HepG2 (cell line): ENCODE data around the gene ARHGAP4. TPM values are rescaled to one million over a fixed set of nuclear protein-coding genes. Genes with fewer than 3 reads are reported as not detected.

ENCODE experiments used
- ATAC-seq: fragments of 200-7000 bp; cut with Tn5 transposase; 3 replicates; pipeline ENCODE4 v1.9.1; 2020; ENCODE audit warnings: mild to moderate bottlenecking, moderate library complexity
- BruUV-seq: library from RNA; stranded (reverse); fragments of 400-500 nt; replicated peaks from 2 replicates; lab custom pipeline; 2021; lab: Mats Ljungman, UMichigan
- CTCF ChIA-PET: fragments of 300-600 bp; formaldehyde crosslinking; extraction: SDS; loops from one replicate; lab custom pipeline; 2021; ENCODE audit warnings: low total read pairs, inconsistent platforms, low intra/inter-chr PET ratio; lab: Yijun Ruan, JAX
- POLR2A ChIA-PET: fragments of 350-600 bp; sonication (Branson Sonifier 250); formaldehyde crosslinking; loops from one replicate; lab custom pipeline; 2020; ENCODE audit warnings: antibody characterized with exemption, inconsistent platforms; lab: Yijun Ruan, JAX
- DNase-seq: peaks from one replicate; pipeline ENCODE4 v3.0.0-alpha.2; 2015; ENCODE audit warnings: low spot score
- FAIRE-seq: peaks from 3 replicates; lab custom pipeline; 2011; peaks lifted over from hg19 to GRCh38; lab: Jason Lieb, UNC
- H2AFZ ChIP-seq: one replicate; pipeline ENCODE4 v1.6.1; 2011; ENCODE audit warnings: low read length, inconsistent platforms
- H3K27ac ChIP-seq: fragments of 300-600 bp; 3 replicates; pipeline ENCODE4 v1.8.0; 2011; ENCODE audit warnings: mixed run types, mild to moderate bottlenecking, mixed read lengths, low read length, inconsistent platforms; ENCODE audit not compliant: insufficient read depth; ENCODE audit errors: extremely low read length
- H3K27me3 ChIP-seq, 2 experiments: fragments of 200-600 bp in 1 of 2; 2 replicates in 1 of 2; 3 replicates in 1 of 2; pipeline versions ENCODE4 v1.6.0 to v1.8.0; 2011; ENCODE audit warnings: low read length in 2 of 2, mild to moderate bottlenecking in 2 of 2, moderate library complexity in 2 of 2, inconsistent platforms in 1 of 2; ENCODE audit not compliant: insufficient read depth in 2 of 2, control insufficient read depth in 1 of 2
- H3K36me3 ChIP-seq, 2 experiments: fragments of 200-600 bp in 1 of 2; replicated peaks in 1 of 2; 2 replicates in 1 of 2; 3 replicates in 1 of 2; pipeline versions ENCODE4 v1.5.1 to v1.8.0; 2011; ENCODE audit warnings: low read length in 2 of 2, inconsistent platforms in 1 of 2; ENCODE audit not compliant: insufficient read depth in 2 of 2, control insufficient read depth in 1 of 2
- H3K4me1 ChIP-seq: 2 replicates; pipeline ENCODE4 v1.5.1; 2012; ENCODE audit warnings: low read length, inconsistent platforms; ENCODE audit not compliant: insufficient read depth
- H3K4me2 ChIP-seq: 2 replicates; pipeline ENCODE4 v1.6.0; 2011; ENCODE audit warnings: low read depth, low read length, inconsistent platforms
- H3K4me3 ChIP-seq, 3 experiments: fragments of 200-600 bp in 1 of 3; sonication (generic), shearing (Covaris generic) in 1 of 3; replicated peaks in 1 of 3; 2 replicates each; pipeline ENCODE4 v1.5.1; 2011 to 2016; ENCODE audit warnings: low read length in 3 of 3, inconsistent platforms in 2 of 3, low read depth in 2 of 3, mild to moderate bottlenecking in 2 of 3, control low read depth in 1 of 3, mixed read lengths in 1 of 3; ENCODE audit not compliant: insufficient read depth in 1 of 3
- H3K79me2 ChIP-seq: one replicate; pipeline ENCODE4 v1.6.1; 2011; ENCODE audit warnings: low read length, inconsistent platforms; ENCODE audit not compliant: insufficient read depth
- H3K9ac ChIP-seq: 2 replicates; pipeline ENCODE4 v1.6.0; 2011; ENCODE audit warnings: mild to moderate bottlenecking, low read depth, low read length, inconsistent platforms; ENCODE audit not compliant: insufficient read depth
- H3K9me3 ChIP-seq: 2 replicates; pipeline ENCODE4 v1.5.1; 2012; ENCODE audit warnings: mild to moderate bottlenecking, low read length
- H4K20me1 ChIP-seq: 2 replicates; pipeline ENCODE4 v1.6.0; 2011; ENCODE audit warnings: inconsistent platforms, mild to moderate bottlenecking, low read length, moderate library complexity; ENCODE audit not compliant: insufficient read depth
- MTF1 ChIP-seq: sonication (generic); formaldehyde crosslinking; IDR thresholded peaks from 2 replicates; pipeline ENCODE4 v1.5.0; 2020; ENCODE audit warnings: missing genetic modification reagents
- RXRA ChIP-seq: sonication (generic); formaldehyde crosslinking; IDR thresholded peaks from 2 replicates; pipeline ENCODE4 v1.5.1; 2020; ENCODE audit warnings: missing genetic modification reagents
- SP2 ChIP-seq: sonication (generic); formaldehyde crosslinking; IDR thresholded peaks from 2 replicates; pipeline ENCODE4 v1.5.1; 2020; ENCODE audit warnings: mild to moderate bottlenecking, missing genetic modification reagents
- TBX3 ChIP-seq: fragments of 450-650 bp; IDR thresholded peaks from 2 replicates; pipeline ENCODE4 v1.6.1; 2017; ENCODE audit warnings: antibody characterized with exemption, mild to moderate bottlenecking, inconsistent platforms, borderline replicate concordance
- ZBTB7A ChIP-seq: sonication (generic); formaldehyde crosslinking; IDR thresholded peaks from 2 replicates; pipeline ENCODE4 v1.8.0; 2022; ENCODE audit warnings: mild to moderate bottlenecking, missing genetic modification reagents
- ZNF33A ChIP-seq: sonication (generic); formaldehyde crosslinking; IDR thresholded peaks from 2 replicates; pipeline ENCODE4 v1.5.1; 2020; ENCODE audit warnings: missing genetic modification reagents, mild to moderate bottlenecking, moderate library complexity, borderline replicate concordance
- WGBS: methylation state at CpG from one replicate; pipeline ENCODE4 v1.1.6; 2017; ENCODE audit warnings: low lambda C conversion rate; 5-methylcytosine and 5-hydroxymethylcytosine counted together
- in situ Hi-C: cut with HindIII; loops from 2 replicates; pipeline ENCODE4 v1.10.0; 2017; ENCODE audit warnings: low pct_unique_long_range_greater_than_20kb; ENCODE audit not compliant: extremely low pct_ligation_motif_present
- intact Hi-C: fragments of 100-400 bp; cut with micrococcal nuclease; formaldehyde crosslinking; loops from one replicate; pipeline ENCODE4 v1.10.0; 2022; ENCODE audit not compliant: unreplicated experiment
- polyA plus RNA-seq, 8 experiments: library from polyadenylated mRNA; depleted of rRNA in 3 of 8; stranded (reverse) in 7 of 8; unstranded in 1 of 8; fragments of >200 nt; fragmentation: Illumina TruSeq in 4 of 8; extraction: Trizol in 4 of 8; gene quantifications; 2 replicates each; pipeline versions ENCODE4 v1.2.1 to v1.2.3, GENCODE V29; 2011 to 2016; ENCODE audit warnings: low read depth in 4 of 8, missing spikeins in 1 of 8, mixed read lengths in 1 of 8; ENCODE audit not compliant: insufficient read depth in 1 of 8
- total RNA-seq, 5 experiments: library from RNA; depleted of rRNA; stranded (reverse); fragments of >200 nt; fragmentation: Illumina TruSeq; extraction: Trizol; gene quantifications; 2 replicates each; pipeline ENCODE4 v1.2.3, GENCODE V29; 2016; ENCODE audit warnings: low read depth in 1 of 5
- TF ChIP-seq, protein P1 (sequence below), 2 experiments: IDR thresholded peaks; 2 replicates each; pipeline ENCODE4 v1.6.1; 2011 to 2012; ENCODE audit warnings: low read length in 2 of 2, borderline replicate concordance in 1 of 2, low read depth in 1 of 2, mild to moderate bottlenecking in 1 of 2, moderate library complexity in 1 of 2
- TF ChIP-seq, protein P2 (sequence below): sonication (generic); formaldehyde crosslinking; conservative IDR thresholded peaks from 2 replicates; pipeline ENCODE4 v1.4.0; 2020; ENCODE audit warnings: missing genetic modification reagents
- TF ChIP-seq, protein P3 (sequence below): IDR thresholded peaks from 2 replicates; pipeline ENCODE4 v1.6.1; 2016; ENCODE audit warnings: low read depth, borderline replicate concordance
- TF ChIP-seq, protein P4 (sequence below), 2 experiments: fragments of 450-650 bp in 1 of 2; sonication (generic) in 1 of 2; formaldehyde crosslinking; IDR thresholded peaks; 2 replicates each; pipeline versions ENCODE4 v1.5.0 to v1.8.0; 2020 to 2022; ENCODE audit warnings: mild to moderate bottlenecking in 1 of 2, missing genetic modification reagents in 1 of 2
- TF ChIP-seq, protein P5 (sequence below): sonication (generic); formaldehyde crosslinking; conservative IDR thresholded peaks from 2 replicates; pipeline ENCODE4 v1.4.0; 2020; ENCODE audit warnings: mild to moderate bottlenecking, missing genetic modification reagents, moderate library complexity

Gene ARHGAP4
- total and polyA plus RNA-seq, 2 of the 13 experiments (the other 11 are each of a cell fraction or from before 2014, with no cell fraction given), result 0.57 to 0.64 TPM

DNA sequence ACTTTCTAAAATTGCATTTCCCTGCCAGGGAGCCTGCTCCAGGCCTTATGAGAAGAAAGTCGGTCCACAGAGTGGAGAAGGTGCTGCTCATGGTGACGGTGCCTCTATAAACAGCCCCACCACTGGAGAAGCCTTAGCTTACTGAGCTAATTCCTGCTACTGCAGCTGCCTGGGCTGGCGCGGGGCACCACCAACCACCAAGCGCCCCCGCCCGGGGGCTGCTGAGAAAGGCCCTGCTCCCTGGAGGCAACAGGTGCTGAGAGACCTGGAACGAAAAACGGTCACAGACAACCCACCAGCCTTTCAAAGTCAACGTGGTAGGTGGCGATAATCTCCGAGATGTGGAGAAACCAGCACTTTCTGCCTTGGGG lies 42.7 kb upstream of the ARHGAP4 start:
- Histone ChIP-seq H3K4me3 (peak overlapping the region in 2 of 3 experiments; percentile 89 to 90; a peak in 5 of 6 replicates), H4K20me1 (peaks cover 45% of the 10 kb centered on the region), H3K27ac (no peak overlapping the region), H2AFZ (no peak overlapping the region), H3K9me3 (no peaks in the 10 kb centered on the region), H3K79me2 (peaks cover 70% of the 10 kb centered on the region), H3K4me1 (peaks cover 42% of the 10 kb centered on the region), H3K36me3 (peaks cover 3 to 25% of the 10 kb centered on the region in 2 experiments; a peak in 4 of 5 replicates), H3K4me2 (peak overlapping the region; percentile 88), H3K27me3 (no peaks in the 10 kb centered on the region; a peak in 1 of 5 replicates), H3K9ac (0 out of 2 replicates have a peak overlapping the region, but pooled peaks have one; percentile 67)
- intact Hi-C loops (no loop called here), in situ Hi-C loops (no loop called here)
- CTCF ChIA-PET, result no interaction called here
- no TSS peak for BruUV-seq
- no peak for DNase-seq
- no CpG with 5 or more reads among the region's 12 CpGs for WGBS
- no peak for ATAC-seq
- FAIRE-seq, result no peak
- POLR2A ChIA-PET, result interaction anchor here (1.5 to 3.1 kb wide), 3 partner anchors 22 to 44 kb away, joined by 4 to 14 read pairs (median 5); no protein-coding TSS in a partner anchor
- TF ChIP-seq, protein P1, sequence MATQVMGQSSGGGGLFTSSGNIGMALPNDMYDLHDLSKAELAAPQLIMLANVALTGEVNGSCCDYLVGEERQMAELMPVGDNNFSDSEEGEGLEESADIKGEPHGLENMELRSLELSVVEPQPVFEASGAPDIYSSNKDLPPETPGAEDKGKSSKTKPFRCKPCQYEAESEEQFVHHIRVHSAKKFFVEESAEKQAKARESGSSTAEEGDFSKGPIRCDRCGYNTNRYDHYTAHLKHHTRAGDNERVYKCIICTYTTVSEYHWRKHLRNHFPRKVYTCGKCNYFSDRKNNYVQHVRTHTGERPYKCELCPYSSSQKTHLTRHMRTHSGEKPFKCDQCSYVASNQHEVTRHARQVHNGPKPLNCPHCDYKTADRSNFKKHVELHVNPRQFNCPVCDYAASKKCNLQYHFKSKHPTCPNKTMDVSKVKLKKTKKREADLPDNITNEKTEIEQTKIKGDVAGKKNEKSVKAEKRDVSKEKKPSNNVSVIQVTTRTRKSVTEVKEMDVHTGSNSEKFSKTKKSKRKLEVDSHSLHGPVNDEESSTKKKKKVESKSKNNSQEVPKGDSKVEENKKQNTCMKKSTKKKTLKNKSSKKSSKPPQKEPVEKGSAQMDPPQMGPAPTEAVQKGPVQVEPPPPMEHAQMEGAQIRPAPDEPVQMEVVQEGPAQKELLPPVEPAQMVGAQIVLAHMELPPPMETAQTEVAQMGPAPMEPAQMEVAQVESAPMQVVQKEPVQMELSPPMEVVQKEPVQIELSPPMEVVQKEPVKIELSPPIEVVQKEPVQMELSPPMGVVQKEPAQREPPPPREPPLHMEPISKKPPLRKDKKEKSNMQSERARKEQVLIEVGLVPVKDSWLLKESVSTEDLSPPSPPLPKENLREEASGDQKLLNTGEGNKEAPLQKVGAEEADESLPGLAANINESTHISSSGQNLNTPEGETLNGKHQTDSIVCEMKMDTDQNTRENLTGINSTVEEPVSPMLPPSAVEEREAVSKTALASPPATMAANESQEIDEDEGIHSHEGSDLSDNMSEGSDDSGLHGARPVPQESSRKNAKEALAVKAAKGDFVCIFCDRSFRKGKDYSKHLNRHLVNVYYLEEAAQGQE (IDR thresholded peaks at IDR 0.05; ENCODE audit: borderline replicate concordance in 1 of 2, low read depth in 1 of 2, low read length in 2 of 2), result no peak
- TF ChIP-seq TBX3 (no peak), ZNF33A (CRISPR knock-in tag) (no peak), ZBTB7A (no peak), RXRA (CRISPR knock-in tag) (no peak), SP2 (CRISPR knock-in tag) (no peak), MTF1 (CRISPR knock-in tag) (no peak)
- TF ChIP-seq, protein P2, sequence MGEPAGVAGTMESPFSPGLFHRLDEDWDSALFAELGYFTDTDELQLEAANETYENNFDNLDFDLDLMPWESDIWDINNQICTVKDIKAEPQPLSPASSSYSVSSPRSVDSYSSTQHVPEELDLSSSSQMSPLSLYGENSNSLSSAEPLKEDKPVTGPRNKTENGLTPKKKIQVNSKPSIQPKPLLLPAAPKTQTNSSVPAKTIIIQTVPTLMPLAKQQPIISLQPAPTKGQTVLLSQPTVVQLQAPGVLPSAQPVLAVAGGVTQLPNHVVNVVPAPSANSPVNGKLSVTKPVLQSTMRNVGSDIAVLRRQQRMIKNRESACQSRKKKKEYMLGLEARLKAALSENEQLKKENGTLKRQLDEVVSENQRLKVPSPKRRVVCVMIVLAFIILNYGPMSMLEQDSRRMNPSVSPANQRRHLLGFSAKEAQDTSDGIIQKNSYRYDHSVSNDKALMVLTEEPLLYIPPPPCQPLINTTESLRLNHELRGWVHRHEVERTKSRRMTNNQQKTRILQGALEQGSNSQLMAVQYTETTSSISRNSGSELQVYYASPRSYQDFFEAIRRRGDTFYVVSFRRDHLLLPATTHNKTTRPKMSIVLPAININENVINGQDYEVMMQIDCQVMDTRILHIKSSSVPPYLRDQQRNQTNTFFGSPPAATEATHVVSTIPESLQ (CRISPR knock-in tag), result no peak
- TF ChIP-seq, protein P3, sequence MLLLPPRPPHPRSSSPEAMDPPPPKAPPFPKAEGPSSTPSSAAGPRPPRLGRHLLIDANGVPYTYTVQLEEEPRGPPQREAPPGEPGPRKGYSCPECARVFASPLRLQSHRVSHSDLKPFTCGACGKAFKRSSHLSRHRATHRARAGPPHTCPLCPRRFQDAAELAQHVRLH (CRISPR knock-in tag), result no peak
- TF ChIP-seq, protein P4, sequence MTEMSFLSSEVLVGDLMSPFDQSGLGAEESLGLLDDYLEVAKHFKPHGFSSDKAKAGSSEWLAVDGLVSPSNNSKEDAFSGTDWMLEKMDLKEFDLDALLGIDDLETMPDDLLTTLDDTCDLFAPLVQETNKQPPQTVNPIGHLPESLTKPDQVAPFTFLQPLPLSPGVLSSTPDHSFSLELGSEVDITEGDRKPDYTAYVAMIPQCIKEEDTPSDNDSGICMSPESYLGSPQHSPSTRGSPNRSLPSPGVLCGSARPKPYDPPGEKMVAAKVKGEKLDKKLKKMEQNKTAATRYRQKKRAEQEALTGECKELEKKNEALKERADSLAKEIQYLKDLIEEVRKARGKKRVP (CRISPR knock-in tag; IDR thresholded peaks at IDR 0.05), result no peak
- TF ChIP-seq, protein P5, sequence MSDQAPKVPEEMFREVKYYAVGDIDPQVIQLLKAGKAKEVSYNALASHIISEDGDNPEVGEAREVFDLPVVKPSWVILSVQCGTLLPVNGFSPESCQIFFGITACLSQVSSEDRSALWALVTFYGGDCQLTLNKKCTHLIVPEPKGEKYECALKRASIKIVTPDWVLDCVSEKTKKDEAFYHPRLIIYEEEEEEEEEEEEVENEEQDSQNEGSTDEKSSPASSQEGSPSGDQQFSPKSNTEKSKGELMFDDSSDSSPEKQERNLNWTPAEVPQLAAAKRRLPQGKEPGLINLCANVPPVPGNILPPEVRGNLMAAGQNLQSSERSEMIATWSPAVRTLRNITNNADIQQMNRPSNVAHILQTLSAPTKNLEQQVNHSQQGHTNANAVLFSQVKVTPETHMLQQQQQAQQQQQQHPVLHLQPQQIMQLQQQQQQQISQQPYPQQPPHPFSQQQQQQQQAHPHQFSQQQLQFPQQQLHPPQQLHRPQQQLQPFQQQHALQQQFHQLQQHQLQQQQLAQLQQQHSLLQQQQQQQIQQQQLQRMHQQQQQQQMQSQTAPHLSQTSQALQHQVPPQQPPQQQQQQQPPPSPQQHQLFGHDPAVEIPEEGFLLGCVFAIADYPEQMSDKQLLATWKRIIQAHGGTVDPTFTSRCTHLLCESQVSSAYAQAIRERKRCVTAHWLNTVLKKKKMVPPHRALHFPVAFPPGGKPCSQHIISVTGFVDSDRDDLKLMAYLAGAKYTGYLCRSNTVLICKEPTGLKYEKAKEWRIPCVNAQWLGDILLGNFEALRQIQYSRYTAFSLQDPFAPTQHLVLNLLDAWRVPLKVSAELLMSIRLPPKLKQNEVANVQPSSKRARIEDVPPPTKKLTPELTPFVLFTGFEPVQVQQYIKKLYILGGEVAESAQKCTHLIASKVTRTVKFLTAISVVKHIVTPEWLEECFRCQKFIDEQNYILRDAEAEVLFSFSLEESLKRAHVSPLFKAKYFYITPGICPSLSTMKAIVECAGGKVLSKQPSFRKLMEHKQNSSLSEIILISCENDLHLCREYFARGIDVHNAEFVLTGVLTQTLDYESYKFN, result no peak
